ENCODE results near the gene GALM.
"Not testable (repeated sequence)": the region's sequence is repeated elsewhere in the genome, so short reads cannot be mapped to it uniquely, and the experiment has no call there.

GALM gene

DNA sequence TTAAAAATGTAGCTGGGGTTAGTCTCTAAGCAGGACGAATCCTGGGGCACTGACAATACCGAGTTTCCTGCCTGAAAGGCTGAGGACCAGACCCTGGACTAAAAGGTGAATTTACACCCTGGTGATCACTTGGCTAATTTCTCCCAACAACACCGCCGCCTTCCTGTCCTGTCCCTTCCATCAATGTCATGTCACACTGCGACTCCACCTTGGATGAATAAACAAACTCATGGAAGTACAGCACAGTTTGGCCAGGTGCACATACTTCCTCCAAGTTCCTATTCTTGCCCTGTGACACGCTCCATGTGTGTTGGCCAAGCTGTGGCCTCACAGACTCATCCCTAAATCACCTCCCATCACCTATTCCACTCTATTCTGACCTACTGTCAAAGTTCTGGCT is 15.9 kb upstream of the GALM start:
- DNase-seq = no peak

- no peak for DNase-seq
Measured at GRCh38 chr2:38650717-38651116, 15.2 kb upstream of the GALM start.

DNA sequence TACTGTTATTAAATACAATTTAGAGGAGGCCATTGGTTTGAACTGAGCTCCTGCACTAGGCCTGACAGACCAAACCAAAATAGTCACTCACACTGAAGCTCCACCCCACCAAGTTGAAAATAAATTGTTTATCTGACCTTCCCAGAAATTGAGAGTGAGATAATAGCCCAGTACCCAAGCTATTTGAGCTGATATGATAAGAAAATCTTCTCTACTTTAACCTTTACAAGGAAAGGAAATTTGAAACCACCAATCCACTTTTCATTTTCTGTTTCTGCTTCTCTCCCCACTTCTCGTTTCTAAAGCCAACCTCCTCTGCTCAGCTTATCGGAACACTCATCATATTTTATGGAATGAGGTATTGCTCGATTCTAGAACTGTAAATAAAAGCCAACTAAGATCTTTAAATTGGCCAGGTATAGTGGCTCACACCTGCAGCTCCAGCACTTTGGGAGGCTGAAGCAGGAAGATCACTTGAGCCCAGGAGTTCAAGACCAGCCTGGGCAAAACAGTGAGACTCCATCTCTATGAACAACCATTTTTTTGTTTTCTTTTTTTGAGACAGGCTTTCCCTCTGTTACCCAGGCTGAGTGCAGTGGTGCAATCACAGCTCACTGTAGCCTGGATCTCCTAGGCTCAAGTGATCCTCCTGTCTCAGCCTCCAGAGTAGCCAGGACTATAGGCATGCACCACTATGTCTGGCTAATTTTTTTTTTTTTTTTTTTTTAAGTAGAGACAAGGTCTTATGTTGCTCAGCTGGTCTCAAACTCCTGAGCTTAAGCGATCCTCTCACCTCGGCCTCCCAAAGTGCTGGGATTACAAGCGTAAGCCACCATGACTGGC is 13.3 kb upstream of the GALM start:
- DNase-seq = no peak

GRCh38 chr2:38653380-38653714 is 12.6 kb upstream of the GALM start:
- no peak for DNase-seq

DNA sequence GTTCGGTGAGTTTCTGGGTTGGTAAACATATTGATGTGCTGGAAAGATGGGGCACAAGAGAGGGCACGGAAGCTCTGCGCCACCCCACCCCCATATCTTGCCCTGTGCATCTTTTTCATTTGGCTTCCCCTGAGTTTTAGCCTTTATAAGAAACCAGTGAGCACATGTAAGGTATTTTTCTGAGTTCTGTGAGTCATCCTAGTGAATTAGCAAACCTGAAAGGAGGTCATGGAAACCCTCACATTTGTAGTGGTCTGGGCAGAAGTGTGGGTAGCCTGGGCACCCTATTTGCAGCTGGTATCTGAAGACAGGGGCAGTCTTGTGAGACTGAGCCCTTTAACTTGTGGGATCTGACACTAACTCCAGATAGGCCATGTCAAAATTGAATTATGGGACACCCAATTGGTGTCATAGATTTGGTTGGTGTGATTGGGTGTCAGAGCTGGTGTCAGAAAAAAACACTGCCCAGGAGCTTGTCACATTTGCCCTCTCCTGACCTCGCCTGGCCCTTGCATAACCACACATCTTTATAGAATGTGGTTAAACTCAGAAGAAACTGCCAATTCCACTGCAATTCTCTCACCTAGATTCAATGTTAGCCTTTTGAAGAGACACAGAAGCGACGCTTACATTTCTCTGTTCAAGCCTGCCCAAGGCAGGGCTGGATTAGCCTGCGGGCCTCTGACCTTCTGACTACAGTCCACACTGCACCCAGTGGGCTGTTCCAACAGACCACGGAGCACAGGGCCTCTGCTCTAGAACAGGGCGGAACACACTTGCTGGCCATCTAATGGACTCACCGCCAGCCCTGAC is 12.0 kb upstream of the GALM start:
- DNase-seq = no peak

DNA sequence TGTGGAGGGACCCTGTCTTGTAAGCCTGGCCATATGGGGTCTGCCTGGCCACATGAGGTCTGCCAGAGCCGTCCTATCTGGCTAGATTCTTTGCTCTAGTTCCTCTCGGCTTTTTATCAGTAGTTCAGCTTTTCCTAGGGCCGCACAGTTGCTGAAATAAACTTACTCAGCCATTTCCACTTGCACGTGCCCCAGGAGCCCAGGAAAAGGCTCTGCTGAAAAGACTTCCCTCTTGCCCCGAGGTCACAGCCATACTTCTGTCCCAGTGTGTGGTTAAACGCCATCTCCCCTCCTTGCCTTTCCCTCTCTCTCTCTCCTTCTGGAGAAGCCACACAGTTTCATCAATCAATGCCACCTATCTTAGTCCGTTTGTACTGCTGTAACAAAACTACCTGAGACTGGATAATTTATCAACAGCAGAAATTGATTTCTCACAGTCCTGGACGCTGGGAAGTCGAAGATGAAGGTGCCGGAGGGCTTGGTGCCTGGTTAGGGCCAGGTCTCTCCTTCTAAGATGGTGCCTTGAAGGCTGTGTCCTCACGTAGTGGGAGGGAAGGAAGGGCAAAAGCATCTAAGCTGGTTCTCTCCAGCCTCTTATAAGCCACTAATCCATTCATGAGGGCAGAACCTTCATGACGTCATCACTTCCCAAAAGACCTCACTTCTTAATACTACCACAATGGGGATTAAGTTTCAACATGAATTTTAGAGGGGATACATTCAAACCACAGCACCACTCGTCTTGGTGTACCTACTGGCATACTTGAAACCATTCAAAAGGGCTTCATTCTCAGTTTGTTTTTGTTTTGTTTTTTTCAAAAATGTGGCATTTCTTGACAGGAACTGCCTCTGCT is 11.2 kb upstream of the GALM start:
- DNase-seq = no peak

DNA sequence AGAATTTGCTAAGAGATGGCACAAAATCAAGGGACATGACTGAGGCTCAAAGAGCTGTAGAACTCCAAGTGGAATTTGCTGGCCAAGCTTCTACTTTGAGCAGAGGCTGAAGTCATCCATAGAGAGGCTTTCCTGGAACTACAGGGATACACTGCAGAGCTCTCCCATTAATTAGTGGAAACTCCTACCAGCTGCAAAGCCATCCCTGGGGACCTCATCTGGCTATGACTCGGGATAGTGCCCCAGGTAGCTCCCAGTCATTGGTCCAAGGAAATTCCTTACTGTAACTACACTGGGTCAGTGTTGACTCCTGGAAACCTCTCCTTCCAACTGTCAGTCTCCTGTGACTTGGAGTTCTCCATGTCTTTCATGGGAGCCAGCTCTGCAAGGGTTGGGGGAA is 10.5 kb upstream of the GALM start:
- DNase-seq = no peak

DNA sequence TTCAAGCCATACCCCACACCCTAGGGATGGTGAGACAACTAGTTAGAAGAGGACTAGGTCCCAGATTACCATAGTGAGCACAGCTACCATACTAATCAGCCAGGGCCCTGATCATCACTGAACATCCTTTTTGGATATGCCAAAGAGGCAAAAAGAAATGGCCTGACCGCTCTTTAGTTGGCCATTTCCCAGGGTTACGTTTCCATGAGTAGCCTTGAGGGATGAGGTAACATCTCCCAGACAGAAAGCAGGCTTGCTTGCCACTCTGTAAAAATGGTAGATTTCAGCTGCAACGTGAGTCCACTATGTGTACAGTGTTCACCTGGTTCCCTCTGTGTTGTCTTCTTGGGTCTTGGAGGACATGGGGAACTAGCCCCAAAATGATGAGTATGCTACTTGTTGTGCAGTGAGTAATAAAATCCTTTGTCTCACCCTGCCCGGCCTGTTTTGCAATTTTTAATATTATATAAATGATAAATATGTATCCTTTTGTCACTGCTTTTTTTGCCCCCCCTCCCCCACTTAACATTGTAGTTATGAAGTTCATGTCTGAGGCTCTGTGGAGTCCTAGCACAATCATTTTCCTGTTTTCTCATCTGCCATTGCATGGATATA is 8.9 kb upstream of the GALM start:
- no peak for DNase-seq

DNA sequence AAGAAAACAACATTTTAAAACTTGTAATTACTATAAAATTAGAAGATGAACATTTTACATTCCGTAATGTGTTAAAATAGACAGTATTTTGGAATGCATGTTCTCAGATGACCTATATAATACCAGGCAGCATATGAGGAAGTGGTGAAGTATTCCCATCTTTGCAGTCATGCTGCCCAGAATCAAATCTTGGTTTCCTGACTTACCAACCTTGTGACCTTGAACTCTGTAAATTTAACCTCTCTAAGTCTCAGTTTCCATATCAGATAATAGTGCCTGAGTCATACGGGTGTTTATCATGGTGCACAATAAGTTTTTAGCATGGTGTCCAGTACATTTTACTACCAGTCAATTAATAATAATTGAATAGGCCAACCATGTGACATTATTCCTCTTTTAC is 7.3 kb upstream of the GALM start:
- DNase-seq = no peak

GRCh38 chr2:38659115-38659514 is 6.8 kb upstream of the GALM start:
- DNase-seq = no peak

DNA sequence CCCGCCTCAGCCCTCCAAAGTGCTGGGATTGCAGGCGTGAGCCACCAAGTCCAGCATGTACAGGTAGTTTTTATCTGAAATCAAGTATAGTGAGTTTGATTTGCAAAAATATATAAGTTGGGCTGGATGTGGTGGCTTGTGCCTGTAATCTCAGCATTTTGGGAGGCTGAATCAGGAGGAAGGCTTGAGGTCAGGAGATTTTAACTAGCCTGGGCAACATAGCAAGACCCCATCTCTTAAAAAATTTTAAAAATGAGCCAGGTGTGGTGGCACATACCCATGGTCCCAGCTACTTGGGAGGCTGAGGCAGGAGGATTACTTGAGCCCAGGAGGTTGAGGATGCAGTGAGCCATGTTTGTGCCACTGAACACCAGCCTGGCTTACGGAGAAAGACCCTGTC is 5.6 kb upstream of the GALM start:
- no peak for DNase-seq

GRCh38 chr2:38661306-38661705 is 4.6 kb upstream of the GALM start:
- DNase-seq = no peak

DNA sequence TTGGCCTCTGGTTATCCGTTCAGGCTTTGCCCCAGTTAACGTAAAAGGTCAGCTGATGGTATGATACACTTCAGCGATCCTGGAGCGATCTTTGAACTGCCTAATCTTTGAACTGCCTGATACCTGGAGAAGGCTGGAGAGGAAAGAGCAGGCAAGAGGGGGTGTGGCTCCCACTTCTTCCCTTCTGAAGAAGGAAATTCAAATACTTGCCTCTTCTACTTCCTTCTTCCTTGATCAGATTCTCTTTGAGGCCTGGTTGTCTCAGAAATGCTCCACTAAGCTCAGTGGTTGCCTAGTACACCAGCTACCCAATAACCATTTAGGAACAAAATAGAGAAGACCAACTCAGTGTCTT is 619 bp downstream of the GALM start:
- DNase-seq = no peak

- DNase-seq = no peak
Measured at GRCh38 chr2:38668092-38668491, 2.2 kb downstream of the GALM start.

DNA sequence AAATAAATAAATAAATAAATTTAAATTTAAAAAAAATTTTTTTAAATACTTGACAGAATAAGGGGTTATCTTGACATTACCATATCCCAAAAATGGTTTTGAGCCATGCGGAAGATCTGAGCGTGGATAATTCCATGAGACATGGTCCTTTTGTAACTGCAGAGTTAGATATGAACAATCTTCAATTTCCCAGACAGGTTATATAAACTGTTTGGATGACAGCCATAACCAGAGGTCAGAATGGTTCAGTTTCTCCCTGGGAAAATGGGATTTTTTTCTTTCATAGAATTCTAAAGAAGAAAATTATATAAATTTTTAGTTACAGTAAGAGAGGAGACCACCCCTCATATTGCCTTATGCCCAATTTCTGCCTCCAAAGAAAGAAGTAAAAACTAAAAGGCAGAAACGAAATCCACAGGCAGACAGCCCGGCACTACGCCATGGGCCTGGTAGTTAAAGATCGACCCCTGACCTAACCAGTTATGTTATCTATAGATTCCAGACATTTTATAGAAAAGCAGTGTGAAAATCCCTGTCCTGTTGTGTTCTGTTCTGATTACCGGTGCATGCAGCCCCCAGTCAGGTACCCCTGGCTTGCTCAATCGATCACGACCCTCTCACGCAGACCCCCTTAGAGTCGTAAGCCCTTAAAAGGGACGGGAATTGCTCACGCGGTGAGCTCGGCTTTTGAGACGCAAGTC is 3.0 kb downstream of the GALM start:
- DNase-seq = no peak

DNA sequence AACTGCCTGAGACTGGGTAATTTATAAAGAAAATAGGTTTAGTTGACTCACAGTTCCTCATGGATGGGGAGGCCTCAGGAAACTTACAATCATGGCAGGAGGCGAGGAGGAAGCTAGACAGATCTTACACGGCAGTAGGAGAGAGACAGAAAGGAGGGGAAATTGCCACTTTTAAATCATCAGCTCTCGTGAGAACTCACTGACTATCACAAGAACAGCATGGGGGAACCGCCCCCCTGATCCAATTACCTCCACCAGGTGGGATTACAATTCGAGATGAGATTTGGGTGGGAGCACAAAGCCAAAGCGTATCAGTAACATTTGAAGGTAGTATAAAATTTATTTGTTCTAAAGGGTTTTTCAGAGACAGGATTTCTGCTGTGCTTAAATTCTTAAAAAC is 5.4 kb downstream of the GALM start:
- DNase-seq = no peak

- no peak for DNase-seq
Measured at GRCh38 chr2:38671946-38672345, 6.0 kb downstream of the GALM start.

DNA sequence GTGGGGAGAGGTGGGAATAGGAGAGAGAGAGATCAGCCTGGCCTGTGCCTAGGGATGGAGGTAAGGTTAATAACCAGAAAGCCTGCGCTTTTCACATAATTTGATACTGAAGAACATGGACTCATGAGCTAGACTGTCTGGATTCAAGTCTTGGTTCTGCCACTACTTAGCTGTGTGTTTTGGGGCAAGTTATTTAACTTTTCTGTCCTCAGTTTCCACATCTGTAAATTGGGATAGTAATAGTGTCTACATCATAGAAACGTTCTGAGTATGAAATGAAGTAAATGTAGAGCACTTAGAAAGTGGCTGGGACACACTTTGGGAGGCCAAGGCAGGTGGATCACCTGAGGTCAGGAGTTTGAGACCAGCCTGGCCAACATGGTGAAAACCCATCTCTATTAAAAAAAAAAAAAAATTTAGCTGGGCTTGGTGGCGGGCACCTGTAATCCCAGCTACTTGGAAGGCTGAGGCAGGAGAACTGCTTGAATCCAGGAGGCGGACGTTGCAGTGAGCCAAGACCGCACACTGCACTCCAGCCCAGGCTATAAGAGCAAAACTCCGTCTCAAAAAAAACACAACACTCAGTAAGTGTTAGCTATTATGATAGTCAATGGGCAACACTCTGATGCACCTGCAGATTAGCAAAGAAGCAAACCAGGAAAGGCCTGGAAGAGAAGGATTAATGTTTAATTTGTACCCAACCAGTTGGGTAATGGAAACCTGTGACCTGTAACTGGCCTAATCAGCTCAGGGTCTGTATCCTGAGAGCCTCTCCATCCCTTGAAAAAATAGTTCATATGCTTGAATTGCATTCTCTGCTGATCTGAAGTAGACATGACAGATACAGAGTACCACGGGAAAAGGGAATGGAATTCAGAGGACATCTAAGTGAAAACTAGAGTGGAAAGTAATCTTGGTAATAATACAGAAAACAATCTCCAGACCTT is 6.8 kb downstream of the GALM start:
- no peak for DNase-seq

- no peak for DNase-seq
Measured at GRCh38 chr2:38676681-38677080, 10.8 kb downstream of the GALM start.

GRCh38 chr2:38680868-38681267 is 15.0 kb downstream of the GALM start:
- DNase-seq = not testable (repeated sequence)

- no peak for DNase-seq
Measured at GRCh38 chr2:38682008-38682575, 16.2 kb downstream of the GALM start.
